ENCODE data around the gene KDM4C. TPM values are rescaled to one million over a fixed set of nuclear protein-coding genes. Genes with fewer than 3 reads are reported as not detected.

The KDM4C gene
- total RNA-seq, 1 experiment from 2014 or later = 4.8 TPM

DNA sequence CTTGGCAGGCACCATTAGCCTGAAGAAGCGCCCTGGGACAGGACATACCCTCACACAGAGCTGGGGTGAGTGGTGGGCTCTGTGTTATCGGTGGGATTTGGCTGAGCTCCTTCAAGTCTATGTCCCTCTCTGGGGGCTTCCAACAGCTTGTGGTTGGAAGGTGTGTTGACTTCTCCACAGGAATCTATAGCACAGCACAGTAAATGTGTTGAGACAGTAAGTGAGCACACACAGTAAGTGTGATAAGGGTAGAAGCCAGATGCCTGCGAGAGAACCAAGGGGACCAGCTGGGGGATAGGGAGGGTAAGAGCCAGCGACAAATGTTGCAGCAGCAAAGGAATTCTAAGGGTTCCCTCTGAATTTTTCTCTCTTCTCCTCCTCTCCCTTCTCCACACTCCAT is 448.0 kb downstream of the KDM4C start:
- TF ChIP-seq EZH2 (IDR thresholded peaks at IDR 0.05; ENCODE audit: borderline replicate concordance, low read depth, low read length, poor library complexity, severe bottlenecking) (no peak), CTCF (conservative IDR thresholded peaks at IDR 0.05; ENCODE audit: low read depth, low read length) (no peak)
- H3K9me3 ChIP-seq (ENCODE audit: low read depth, low read length, poor library complexity, severe bottlenecking) = no peaks in the 10 kb centered on the region
- no peak overlapping the region for H3K27ac ChIP-seq (ENCODE audit: low read depth, low read length, poor library complexity, severe bottlenecking)
- H3K4me1 ChIP-seq (ENCODE audit: insufficient read depth, low read length, poor library complexity, severe bottlenecking) = no peaks in the 10 kb centered on the region
- CTCF ChIA-PET = no interaction called here
- H3K36me3 ChIP-seq (ENCODE audit: insufficient read depth, low read length, poor library complexity, severe bottlenecking) = no peaks in the 10 kb centered on the region
- H3K27me3 ChIP-seq (replicated peaks; ENCODE audit: insufficient read depth, low read depth, low read length, poor library complexity) = peaks cover 15% of the 10 kb centered on the region
- no peak for DNase-seq (ENCODE audit: low spot score)
- no TSS peak for BruUV-seq (replicated peaks)
- intact Hi-C loops (cut with micrococcal nuclease; ENCODE audit: unreplicated experiment) = no loop called here
- no peak overlapping the region for H3K4me3 ChIP-seq (ENCODE audit: low read depth, low read length, poor library complexity, severe bottlenecking)
- POLR2A ChIA-PET (ENCODE audit: low non-redundant PET) = no interaction called here

DNA sequence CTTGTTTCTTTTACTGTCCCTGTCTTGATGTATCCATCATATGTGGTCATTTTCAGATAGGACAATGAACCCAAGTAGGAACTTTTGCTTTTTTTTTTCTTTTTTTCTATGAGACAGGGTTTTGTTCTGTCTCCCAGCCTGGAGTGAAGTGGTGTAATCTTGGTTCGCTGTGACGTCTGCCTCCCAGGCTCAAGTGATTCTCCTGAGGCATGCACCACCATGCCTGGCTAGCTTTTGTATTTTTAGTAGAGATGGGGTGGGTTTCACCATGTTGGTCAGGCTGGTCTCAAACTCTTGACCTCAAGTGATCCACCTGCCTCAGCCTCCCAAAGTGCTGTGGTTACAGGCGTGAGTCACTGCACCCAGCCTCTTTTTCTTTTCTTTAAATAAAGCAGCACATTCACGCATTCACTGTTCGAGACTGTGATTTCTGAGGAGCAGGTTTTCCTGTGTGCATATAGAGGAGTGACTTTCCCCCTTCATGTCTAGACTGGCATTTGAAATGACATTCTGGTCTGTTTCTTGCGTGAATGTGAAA is 448.5 kb downstream of the KDM4C start:
- Histone ChIP-seq H3K4me3 (ENCODE audit: low read depth, low read length, poor library complexity, severe bottlenecking) (no peak overlapping the region), H3K36me3 (ENCODE audit: insufficient read depth, low read length, poor library complexity, severe bottlenecking) (no peaks in the 10 kb centered on the region), H3K4me1 (ENCODE audit: insufficient read depth, low read length, poor library complexity, severe bottlenecking) (no peaks in the 10 kb centered on the region), H3K27me3 (replicated peaks; ENCODE audit: insufficient read depth, low read depth, low read length, poor library complexity) (peaks cover 10% of the 10 kb centered on the region), H3K27ac (ENCODE audit: low read depth, low read length, poor library complexity, severe bottlenecking) (no peak overlapping the region), H3K9me3 (ENCODE audit: low read depth, low read length, poor library complexity, severe bottlenecking) (no peaks in the 10 kb centered on the region)
- DNase-seq (ENCODE audit: low spot score) = no peak
- intact Hi-C loops (cut with micrococcal nuclease; ENCODE audit: unreplicated experiment) = no loop called here
- BruUV-seq (replicated peaks) = no TSS peak
- POLR2A ChIA-PET (ENCODE audit: low non-redundant PET) = no interaction called here
- TF ChIP-seq EZH2 (IDR thresholded peaks at IDR 0.05; ENCODE audit: borderline replicate concordance, low read depth, low read length, poor library complexity, severe bottlenecking) = no peak
- TF ChIP-seq CTCF (conservative IDR thresholded peaks at IDR 0.05; ENCODE audit: low read depth, low read length) = no peak
- CTCF ChIA-PET = no interaction called here

GRCh38 chr9:7209016-7209715 is 451.4 kb downstream of the KDM4C start:
- Histone ChIP-seq H3K4me1 (ENCODE audit: insufficient read depth, low read length, poor library complexity, severe bottlenecking) (no peaks in the 10 kb centered on the region), H3K27ac (ENCODE audit: low read depth, low read length, poor library complexity, severe bottlenecking) (no peak overlapping the region), H3K4me3 (ENCODE audit: low read depth, low read length, poor library complexity, severe bottlenecking) (no peak overlapping the region), H3K9me3 (ENCODE audit: low read depth, low read length, poor library complexity, severe bottlenecking) (no peaks in the 10 kb centered on the region), H3K36me3 (ENCODE audit: insufficient read depth, low read length, poor library complexity, severe bottlenecking) (no peaks in the 10 kb centered on the region), H3K27me3 (replicated peaks; ENCODE audit: insufficient read depth, low read depth, low read length, poor library complexity) (peaks cover 5% of the 10 kb centered on the region)
- POLR2A ChIA-PET (ENCODE audit: low non-redundant PET) = no interaction called here
- BruUV-seq (replicated peaks) = no TSS peak
- TF ChIP-seq EZH2 (IDR thresholded peaks at IDR 0.05; ENCODE audit: borderline replicate concordance, low read depth, low read length, poor library complexity, severe bottlenecking) (no peak), CTCF (conservative IDR thresholded peaks at IDR 0.05; ENCODE audit: low read depth, low read length) (no peak)
- CTCF ChIA-PET = no interaction called here
- intact Hi-C loops (cut with micrococcal nuclease; ENCODE audit: unreplicated experiment) = no loop called here
- DNase-seq (ENCODE audit: low spot score) = no peak
